Prostate gland (tissue), 2 donors: ENCODE data around the gene NR2F2.

Experiments
- CTCF ChIP-seq, 4 experiments: fragments of 200-600 bp in 2 of 4; fragments of 450-650 bp in 2 of 4; sonication (generic) in 2 of 4; IDR thresholded peaks; 1 replicate in 3 of 4; 2 replicates in 1 of 4; pipeline ENCODE4 v1.5.1; 2016 to 2019; ENCODE audit warnings: antibody characterized with exemption in 4 of 4, mild to moderate bottlenecking in 2 of 4, moderate library complexity in 2 of 4
- POLR2AphosphoS5 ChIP-seq: sonication (generic); formaldehyde crosslinking; IDR thresholded peaks from one replicate; pipeline ENCODE4 v1.6.1; 2017; ENCODE audit warnings: antibody characterized with exemption

- TF ChIP-seq CTCF (IDR thresholded peaks at IDR 0.05) = no peak
- TF ChIP-seq POLR2AphosphoS5 = no peak
Measured at GRCh38 chr15:96361309-96362010, 31.0 kb downstream of the NR2F2 start.
